Ovary (tissue), 3 donors: Measurements from ENCODE around the gene SLC7A9.

Experiments
- CTCF ChIP-seq, 3 donors: fragments of 450-650 bp in 2 of 3; fragments of 200-600 bp in 1 of 3; IDR thresholded peaks; one replicate each; pipeline versions ENCODE4 v1.5.1 to v1.8.0; 2016 to 2022; ENCODE audit warnings: antibody characterized with exemption in 3 of 3, mild to moderate bottlenecking in 1 of 3
- EP300 ChIP-seq: sonication (generic); formaldehyde crosslinking; IDR thresholded peaks from one replicate; pipeline ENCODE4 v1.6.1; 2017; ENCODE audit warnings: antibody characterized with exemption
- donor health status: DM: no; HTN: no; CAD: no.

- TF ChIP-seq CTCF (IDR thresholded peaks at IDR 0.05) (no peak), EP300 (no peak)
Measured at GRCh38 chr19:32852216-32852615, 17.4 kb downstream of the SLC7A9 start.
